Muscle layer of colon (tissue), 2 donors: Measurements from ENCODE around the gene ZEB1.
"Not testable (repeated sequence)": the region's sequence is repeated elsewhere in the genome, so short reads cannot be mapped to it uniquely, and the experiment has no call there.

Experiments used
- H3K27ac ChIP-seq: one replicate; pipeline ENCODE4 v1.7.0; 2013; ENCODE audit warnings: low read depth, mild to moderate bottlenecking, low read length, moderate library complexity
- H3K27me3 ChIP-seq, 2 donors: one replicate each; pipeline ENCODE4 v1.7.0; 2013; ENCODE audit warnings: low read length in 2 of 2, mild to moderate bottlenecking in 2 of 2; ENCODE audit not compliant: insufficient read depth in 2 of 2, control insufficient read depth in 1 of 2
- H3K36me3 ChIP-seq: one replicate; pipeline ENCODE4 v1.7.0; 2013; ENCODE audit warnings: mild to moderate bottlenecking, low read length; ENCODE audit not compliant: insufficient read depth
- H3K4me1 ChIP-seq: one replicate; pipeline ENCODE4 v1.7.0; 2013; ENCODE audit warnings: mild to moderate bottlenecking, low read length; ENCODE audit not compliant: insufficient read depth
- H3K4me3 ChIP-seq, 2 donors: one replicate each; pipeline ENCODE4 v1.7.0; 2013; ENCODE audit warnings: low read length in 2 of 2, low read depth in 1 of 2, mild to moderate bottlenecking in 1 of 2, moderate library complexity in 1 of 2
- H3K9ac ChIP-seq: one replicate; pipeline ENCODE4 v1.7.0; 2013; ENCODE audit warnings: low read length
- H3K9me3 ChIP-seq: one replicate; pipeline ENCODE4 v1.7.0; 2013; ENCODE audit warnings: mild to moderate bottlenecking, low read length
- donor health status: abdominal sarcoma.
- donor health status: Adenocarcinoma of cecum.

The ZEB1 gene

DNA sequence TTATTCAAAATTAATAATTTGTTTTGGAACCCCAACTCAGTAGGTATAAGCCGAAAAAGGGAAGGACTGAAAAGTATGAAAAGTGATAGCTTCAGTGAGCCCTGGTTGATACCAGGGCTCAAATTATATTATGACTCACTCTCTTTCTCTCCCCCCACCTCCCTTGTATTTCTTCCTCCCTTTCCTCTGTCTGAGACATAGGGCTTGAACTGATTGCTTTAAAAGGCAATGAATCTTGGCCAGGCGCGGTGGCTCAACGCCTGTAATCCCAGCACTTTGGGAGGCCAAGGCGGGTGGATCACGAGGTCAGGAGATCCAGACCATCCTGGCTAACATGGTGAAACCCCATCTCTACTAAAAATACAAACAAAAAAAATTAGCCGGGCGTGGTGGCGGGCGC is 108.3 kb downstream of the ZEB1 start:
- not testable (repeated sequence) for H3K36me3 ChIP-seq, H3K27ac ChIP-seq
- H3K4me1 ChIP-seq: peaks cover 21% of the 10 kb centered on the region

DNA sequence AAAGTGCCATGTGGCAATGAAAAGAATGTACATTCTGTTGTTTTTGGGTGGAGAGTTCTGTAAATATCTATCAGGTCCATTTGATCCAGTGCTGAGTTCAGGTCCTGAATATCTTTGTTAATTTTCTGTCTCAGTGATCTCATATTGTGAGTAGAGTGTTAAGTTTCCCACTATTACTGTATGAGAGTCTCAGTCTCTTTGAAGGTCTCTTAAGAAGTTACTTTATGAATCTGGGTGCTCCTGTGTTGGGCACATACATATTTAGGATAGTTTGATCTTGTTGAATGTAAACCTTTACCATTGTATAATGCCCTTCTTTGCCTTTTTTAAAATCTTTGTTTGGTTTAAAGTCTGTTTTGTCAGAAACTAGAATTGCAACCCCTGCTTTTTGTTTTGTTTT is 109.5 kb downstream of the ZEB1 start:
- not testable (repeated sequence) for H3K9me3 ChIP-seq, H3K4me3 ChIP-seq, H3K27me3 ChIP-seq, H3K36me3 ChIP-seq, H3K9ac ChIP-seq, H3K27ac ChIP-seq
- peaks cover 26% of the 10 kb centered on the region for H3K4me1 ChIP-seq

More for the DNA sequence above, 108.3 kb downstream of the ZEB1 start:
- H3K4me3 ChIP-seq, H3K9ac ChIP-seq, H3K27me3 ChIP-seq, H3K9me3 ChIP-seq: not testable (repeated sequence)

GRCh38 chr10:31431021-31431420 is 112.0 kb downstream of the ZEB1 start:
- no peaks in the 10 kb centered on the region for H3K9me3 ChIP-seq
- peaks cover 21% of the 10 kb centered on the region for H3K4me1 ChIP-seq
- H3K9ac ChIP-seq: no peak overlapping the region
- H3K27me3 ChIP-seq: no peaks in the 10 kb centered on the region
- no peak overlapping the region for H3K4me3 ChIP-seq
- no peak overlapping the region for H3K27ac ChIP-seq
- H3K36me3 ChIP-seq: no peaks in the 10 kb centered on the region

DNA sequence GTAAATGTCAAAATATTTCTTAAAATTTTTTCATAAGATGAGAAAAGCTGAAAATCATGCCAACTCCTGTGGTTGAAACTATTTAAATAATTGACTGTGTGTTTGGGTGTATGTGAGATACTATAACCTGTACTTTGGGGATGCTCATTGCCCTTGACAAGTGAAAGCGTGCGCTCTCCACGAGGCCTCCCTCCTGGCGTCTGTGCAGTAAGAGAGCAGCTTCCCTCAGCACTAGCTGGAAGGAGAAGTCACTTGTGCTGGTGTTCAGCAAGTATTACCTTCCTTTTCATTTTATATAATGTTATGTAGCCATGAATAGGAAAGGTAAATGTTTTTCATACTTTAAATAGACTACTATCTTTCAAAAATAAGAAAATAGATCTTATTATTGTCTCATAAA is 118.9 kb downstream of the ZEB1 start:
- peaks cover 8% of the 10 kb centered on the region for H3K4me1 ChIP-seq

DNA sequence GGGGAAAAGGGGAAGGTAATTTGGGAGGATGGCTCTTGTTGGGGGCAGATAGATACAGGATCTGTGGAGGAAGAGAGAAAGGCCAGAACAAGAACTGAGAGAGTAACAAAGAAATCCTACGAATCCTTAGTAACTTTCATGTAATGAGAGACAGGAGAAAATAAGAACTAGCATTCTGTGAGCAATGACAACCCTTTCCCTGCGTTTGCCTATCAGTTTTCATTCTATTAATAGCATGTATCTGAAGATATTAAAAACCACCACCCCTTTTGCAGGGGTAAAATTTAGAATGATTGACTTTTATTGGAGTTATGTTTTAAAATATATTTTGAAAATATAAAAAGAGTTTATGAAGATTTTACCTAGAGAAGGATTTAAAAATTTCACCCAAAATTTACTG is 132.8 kb downstream of the ZEB1 start:
- no peaks in the 10 kb centered on the region for H3K9me3 ChIP-seq
- H3K27ac ChIP-seq: no peak overlapping the region
- no peak overlapping the region for H3K9ac ChIP-seq
- H3K4me3 ChIP-seq: no peak overlapping the region
- no peaks in the 10 kb centered on the region for H3K27me3 ChIP-seq
- no peaks in the 10 kb centered on the region for H3K36me3 ChIP-seq
- peaks cover 7% of the 10 kb centered on the region for H3K4me1 ChIP-seq

More for the DNA sequence above, 118.9 kb downstream of the ZEB1 start:
- Histone ChIP-seq H3K27ac (no peak overlapping the region), H3K9ac (no peak overlapping the region), H3K36me3 (no peaks in the 10 kb centered on the region), H3K9me3 (no peaks in the 10 kb centered on the region), H3K27me3 (no peaks in the 10 kb centered on the region), H3K4me3 (no peak overlapping the region)

- Histone ChIP-seq H3K27ac (no peak overlapping the region), H3K36me3 (no peaks in the 10 kb centered on the region), H3K9me3 (no peaks in the 10 kb centered on the region), H3K27me3 (no peaks in the 10 kb centered on the region), H3K4me3 (no peak overlapping the region), H3K4me1 (peaks cover 28% of the 10 kb centered on the region), H3K9ac (no peak overlapping the region)
Observed at GRCh38 chr10:31456468-31456867, 137.5 kb downstream of the ZEB1 start.

DNA sequence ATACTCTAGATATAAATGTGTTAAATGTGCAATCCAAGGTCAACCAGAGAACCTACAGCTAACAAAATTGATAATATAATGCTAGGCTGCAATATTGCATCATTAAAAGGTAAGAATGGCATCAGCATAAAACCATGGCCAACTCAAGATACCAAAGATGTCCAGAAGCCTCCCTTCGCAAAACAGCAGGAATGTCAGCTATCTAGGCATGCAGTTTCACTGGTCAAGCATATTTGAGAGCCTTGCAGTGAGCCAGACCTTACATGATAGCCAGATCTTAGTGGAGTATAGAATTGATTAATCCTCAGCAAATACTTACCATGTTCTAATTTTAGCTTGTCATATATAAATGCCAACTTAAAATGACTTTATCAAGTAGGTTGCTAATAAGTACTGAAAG is 138.8 kb downstream of the ZEB1 start:
- Histone ChIP-seq H3K9me3 (no peaks in the 10 kb centered on the region), H3K9ac (no peak overlapping the region), H3K27me3 (no peaks in the 10 kb centered on the region), H3K4me3 (no peak overlapping the region), H3K36me3 (peaks cover 9% of the 10 kb centered on the region), H3K4me1 (peaks cover 28% of the 10 kb centered on the region), H3K27ac (no peak overlapping the region)

- Histone ChIP-seq H3K9me3 (no peaks in the 10 kb centered on the region), H3K27me3 (no peaks in the 10 kb centered on the region), H3K4me3 (no peak overlapping the region), H3K4me1 (peaks cover 28% of the 10 kb centered on the region), H3K36me3 (peaks cover 9% of the 10 kb centered on the region), H3K27ac (no peak overlapping the region), H3K9ac (no peak overlapping the region)
Observed at GRCh38 chr10:31458974-31459373, 140.0 kb downstream of the ZEB1 start.

DNA sequence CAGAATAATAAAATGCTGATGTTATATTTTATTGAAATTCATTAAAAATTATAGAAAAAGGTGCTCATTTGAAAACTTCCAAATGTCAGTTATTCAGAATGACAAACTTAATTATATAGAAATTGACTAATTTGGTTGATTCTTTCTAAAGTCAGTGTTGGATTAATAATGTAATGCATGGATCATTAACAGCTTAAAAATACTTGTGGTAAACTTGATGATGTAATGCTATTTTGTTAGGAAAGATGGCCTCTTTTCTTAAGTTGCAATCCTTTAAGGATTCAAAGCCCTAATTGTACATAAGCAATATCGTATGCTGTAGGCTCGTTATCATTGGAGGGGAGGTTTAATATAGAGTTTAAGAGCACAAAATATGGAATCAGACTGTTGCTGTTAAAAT is 141.2 kb downstream of the ZEB1 start:
- Histone ChIP-seq H3K36me3 (peaks cover 14% of the 10 kb centered on the region), H3K4me1 (peaks cover 28% of the 10 kb centered on the region), H3K9me3 (peaks cover 5% of the 10 kb centered on the region), H3K27me3 (no peaks in the 10 kb centered on the region), H3K4me3 (no peak overlapping the region), H3K9ac (no peak overlapping the region), H3K27ac (no peak overlapping the region)

DNA sequence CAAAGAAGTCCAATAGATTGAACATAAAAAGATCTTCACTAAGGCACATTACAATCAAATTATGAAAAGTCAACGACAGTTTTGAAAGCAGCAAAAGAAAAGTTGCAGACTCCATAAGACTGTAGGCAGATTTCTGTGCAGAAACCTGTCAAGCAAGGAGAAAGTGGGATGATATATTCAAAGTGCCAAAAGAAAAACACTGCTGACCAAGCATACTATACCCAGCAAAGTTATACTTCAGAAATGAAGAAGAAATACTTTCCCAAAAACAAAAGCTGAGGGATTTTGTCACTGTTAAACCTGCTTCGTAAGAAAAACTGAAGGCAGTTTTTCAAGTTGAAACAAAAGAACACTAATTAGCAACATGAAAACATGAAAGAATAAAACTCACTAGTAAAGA is 145.5 kb downstream of the ZEB1 start:
- H3K36me3 ChIP-seq: peaks cover 37% of the 10 kb centered on the region

DNA sequence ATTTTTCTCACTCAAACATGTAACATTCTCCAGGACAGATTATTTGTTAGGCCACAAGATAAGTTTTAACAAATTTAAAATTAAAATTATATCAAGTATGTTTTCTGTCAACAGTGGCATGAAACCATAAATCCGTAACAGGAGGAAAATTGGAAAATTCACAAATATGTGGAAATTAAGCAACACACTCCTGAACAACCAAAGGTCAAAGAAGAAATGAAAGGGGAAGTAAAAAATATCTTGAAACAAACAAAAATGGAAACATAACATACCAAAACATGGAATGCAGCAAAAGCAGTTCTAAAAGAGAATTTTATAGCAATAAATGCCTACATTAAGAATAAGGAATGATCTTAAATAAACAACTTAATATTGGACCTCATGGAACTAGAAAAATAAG is 147.3 kb downstream of the ZEB1 start:
- Histone ChIP-seq H3K4me1 (no peaks in the 10 kb centered on the region), H3K27ac (no peak overlapping the region), H3K36me3 (peaks cover 37% of the 10 kb centered on the region), H3K27me3 (no peaks in the 10 kb centered on the region), H3K9me3 (peaks cover 11% of the 10 kb centered on the region), H3K9ac (no peak overlapping the region), H3K4me3 (no peak overlapping the region)

More for the DNA sequence above, 145.5 kb downstream of the ZEB1 start:
- no peak overlapping the region for H3K9ac ChIP-seq
- H3K4me1 ChIP-seq: no peaks in the 10 kb centered on the region
- no peaks in the 10 kb centered on the region for H3K27me3 ChIP-seq
- H3K9me3 ChIP-seq: peaks cover 11% of the 10 kb centered on the region
- no peak overlapping the region for H3K27ac ChIP-seq
- no peak overlapping the region for H3K4me3 ChIP-seq

GRCh38 chr10:31467791-31468535 is 148.9 kb downstream of the ZEB1 start:
- H3K36me3 ChIP-seq: peaks cover 27% of the 10 kb centered on the region
- H3K4me3 ChIP-seq: no peak overlapping the region
- H3K4me1 ChIP-seq: no peaks in the 10 kb centered on the region
- H3K27ac ChIP-seq: no peak overlapping the region
- no peaks in the 10 kb centered on the region for H3K27me3 ChIP-seq
- H3K9ac ChIP-seq: no peak overlapping the region
- H3K9me3 ChIP-seq: peaks cover 11% of the 10 kb centered on the region
